ENCODE results near the gene SSTR5. TPM values are rescaled to one million over a fixed set of nuclear protein-coding genes. Genes with fewer than 3 reads are reported as not detected.

SSTR5 gene
- polyA plus RNA-seq, 1 donor: not detected

DNA sequence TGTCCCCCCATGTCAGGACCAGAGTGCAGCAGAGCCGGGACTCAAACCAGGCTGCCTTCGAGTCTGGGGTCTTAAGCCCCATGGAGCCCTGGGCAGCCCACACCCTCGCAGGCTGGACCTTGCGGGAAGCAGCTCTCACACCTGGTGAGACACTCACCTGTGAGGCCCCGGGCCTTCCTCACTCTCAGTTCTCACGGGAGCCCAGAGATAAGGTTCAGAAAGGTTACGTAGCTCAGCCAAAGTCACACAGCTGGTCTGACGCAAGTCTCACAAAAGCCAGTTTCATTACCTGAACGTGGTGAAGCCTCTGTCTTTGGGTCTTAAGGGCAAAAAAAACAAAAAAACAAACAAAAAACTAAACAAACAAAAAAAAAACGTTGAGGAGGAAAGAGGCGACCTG, 32.8 kb upstream of the SSTR5 start:
- DNase-seq (ENCODE audit: low read depth): no peak

DNA sequence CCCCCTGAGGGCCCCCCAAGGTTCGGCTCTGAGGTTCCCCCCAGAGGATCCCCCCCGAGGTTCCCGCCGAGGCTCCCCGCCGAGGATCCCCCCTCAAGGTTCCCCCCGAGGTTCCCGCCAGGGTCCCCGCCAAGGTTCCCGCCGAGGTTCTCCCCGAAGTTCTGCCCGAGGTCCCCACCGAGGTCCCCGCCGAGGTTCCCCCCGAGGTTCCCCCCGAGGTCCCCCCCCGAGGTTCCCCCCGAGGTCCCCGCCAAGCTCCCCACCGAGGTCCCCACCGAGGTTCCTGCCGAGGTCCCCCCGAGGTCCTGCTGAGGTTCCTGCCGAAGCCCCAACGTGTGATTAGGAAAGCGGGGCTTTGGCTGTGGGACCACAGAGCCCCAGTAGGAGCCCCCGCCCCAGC, 32.2 kb upstream of the SSTR5 start:
- no peak for DNase-seq (ENCODE audit: low read depth)

DNA sequence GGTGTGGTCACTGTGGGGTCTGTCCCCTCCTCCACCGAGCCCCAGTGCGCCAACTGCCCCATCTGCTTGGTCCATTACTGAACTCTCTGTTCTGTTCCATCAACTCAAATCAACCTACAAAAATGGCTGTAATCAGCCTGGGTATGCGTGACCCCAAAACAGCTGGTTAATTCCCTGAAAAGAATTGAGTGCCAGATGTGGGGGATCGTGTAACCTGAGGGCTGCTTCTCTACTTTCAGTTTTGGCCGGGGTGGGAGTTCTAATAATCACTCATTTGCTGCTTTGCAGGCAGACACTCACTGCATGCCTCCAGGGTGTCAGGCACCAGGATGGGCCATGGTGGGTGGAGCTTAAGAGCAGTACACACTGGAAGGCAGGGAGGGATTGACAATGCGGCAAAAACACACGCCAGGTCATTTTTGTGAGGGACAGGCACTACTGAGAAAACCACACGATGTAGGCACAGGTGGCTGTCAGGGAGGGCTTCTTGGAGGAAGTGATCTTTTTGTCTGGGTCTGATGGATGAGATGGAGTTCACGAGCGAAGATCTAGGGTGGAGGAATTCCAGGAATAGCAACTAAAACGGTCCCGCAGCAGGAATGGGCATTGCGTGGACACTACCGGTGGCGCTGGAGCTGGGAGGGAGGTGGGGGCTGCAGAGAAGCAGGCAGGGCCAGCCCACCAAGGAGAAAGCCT, 30.4 kb upstream of the SSTR5 start:
- no peak for DNase-seq (ENCODE audit: low read depth)

DNA sequence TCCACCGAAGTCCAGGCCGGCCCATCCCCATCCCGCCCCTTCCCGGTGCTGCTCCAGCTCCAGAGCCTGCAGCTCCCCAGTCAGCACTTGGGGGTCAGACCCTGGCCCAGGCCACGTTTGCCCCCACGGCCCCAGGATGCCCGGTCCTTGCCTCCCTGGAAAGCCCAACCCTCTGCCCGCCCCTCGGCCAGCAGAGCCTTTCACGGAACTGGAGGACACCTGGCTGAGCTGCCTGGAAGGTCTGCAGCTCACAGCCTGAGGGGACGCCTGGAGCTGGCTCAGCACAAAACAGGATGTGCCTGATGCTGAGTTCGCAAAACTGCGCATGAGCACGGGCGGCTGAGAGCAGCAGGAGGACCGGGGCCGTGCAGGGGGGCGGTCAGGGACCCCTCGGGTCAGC, 29.7 kb upstream of the SSTR5 start:
- DNase-seq (ENCODE audit: low read depth): no peak

DNA sequence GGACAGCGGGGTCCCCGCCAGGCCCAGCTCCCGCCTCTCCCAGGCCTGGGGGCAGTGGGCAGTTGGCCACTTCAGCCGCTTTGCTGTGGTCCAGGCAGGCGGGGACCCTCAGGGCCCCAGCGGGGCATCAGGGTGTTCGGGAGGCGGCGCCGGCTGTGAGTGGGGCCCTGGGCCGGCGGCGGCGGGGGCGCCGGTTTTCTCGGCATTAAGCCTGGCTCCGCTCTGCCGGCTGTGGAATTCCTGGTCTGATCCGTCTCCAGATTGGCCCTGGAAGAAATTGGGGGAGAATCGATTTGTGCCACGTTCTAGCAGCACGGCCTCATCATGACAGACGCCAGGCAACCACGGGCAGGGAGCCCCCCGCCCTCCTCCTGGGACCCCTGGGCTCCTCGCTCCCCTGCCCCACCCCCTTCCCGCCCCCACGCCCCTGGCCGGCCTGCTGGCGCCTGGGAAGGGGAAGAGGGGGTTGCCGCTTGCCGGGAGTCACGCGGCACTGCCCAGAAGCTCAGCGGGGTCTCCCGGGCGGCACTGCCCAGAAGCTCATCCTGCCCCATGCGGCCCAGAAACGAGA, 28.6 kb upstream of the SSTR5 start:
- DNase-seq (ENCODE audit: low read depth): no peak

DNA sequence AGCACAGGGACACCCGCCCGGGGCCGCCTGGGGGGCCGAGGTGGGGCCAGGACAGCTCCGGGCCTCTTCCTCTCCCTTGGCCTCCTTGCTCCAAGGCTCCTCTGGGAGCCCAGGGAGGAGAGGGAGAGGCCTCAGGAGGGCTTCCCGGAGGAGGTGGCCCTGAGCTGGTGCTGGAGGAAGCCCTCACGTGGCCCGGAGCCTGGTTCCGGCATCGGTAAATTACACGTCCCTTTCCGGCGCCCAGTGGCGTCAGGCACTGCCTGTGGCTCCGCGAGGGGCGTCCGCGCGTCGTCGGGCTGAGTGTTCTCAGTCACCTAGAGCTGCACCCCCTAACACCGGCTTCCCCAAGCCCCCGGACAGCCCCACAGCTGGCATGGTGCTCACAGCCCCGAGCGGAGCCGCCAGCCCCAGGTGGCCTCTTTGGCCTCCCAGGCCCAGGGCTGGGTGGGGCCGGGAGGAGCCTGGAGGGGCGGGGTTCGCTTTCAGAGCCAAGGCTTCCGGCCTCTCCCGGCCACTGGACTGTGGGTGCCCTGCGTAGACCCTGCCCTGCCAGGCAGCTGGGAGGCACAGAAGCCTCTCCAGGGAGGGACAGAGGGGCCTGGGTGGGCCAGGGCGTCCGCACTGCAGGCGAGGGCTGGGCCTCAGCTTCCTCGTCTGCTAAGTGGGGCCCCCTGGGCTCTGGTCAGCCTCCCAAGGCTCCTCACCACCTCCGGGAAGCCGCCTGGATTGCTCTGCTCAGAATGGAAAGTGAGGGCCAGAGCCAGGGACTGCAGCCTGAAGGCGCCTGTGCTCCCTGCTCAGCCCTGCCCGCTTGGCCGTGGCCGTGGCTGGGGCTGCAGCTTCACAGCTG, 27.9 kb upstream of the SSTR5 start:
- DNase-seq (ENCODE audit: low read depth): no peak

DNA sequence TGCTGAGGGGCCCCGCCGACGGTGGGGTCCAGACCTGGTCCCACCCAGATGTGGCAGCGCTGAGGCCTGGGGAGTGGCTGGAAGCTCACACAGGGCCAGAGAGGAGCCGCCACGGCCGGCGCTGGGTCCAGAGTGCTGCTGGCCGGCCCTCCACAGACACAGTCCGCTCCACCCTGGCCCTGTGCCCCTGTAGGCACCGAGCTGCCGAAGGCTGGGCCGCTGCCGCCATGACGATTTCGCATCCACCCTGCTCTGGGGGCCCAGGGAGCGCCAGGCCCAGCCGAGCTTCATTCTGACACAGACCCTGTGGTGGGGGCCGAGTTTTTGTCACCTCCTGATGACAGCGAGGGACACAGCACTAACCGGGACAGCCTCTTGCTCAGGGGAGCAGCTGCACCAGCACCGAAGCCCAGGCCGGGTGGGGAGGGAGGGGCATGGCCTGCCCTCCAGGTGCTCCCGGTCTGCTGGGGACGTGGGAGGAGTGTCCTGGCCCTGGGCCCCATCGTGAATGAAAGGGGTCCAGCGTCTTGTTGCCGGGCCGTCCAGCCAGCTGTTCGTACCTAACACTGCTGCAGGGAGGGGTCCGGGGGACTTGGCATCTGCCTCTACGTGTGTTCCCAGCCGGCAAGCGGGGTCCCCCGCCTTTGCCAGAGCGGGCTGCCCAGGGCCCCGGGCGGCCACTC, 27.1 kb upstream of the SSTR5 start:
- no peak for DNase-seq (ENCODE audit: low read depth)

DNA sequence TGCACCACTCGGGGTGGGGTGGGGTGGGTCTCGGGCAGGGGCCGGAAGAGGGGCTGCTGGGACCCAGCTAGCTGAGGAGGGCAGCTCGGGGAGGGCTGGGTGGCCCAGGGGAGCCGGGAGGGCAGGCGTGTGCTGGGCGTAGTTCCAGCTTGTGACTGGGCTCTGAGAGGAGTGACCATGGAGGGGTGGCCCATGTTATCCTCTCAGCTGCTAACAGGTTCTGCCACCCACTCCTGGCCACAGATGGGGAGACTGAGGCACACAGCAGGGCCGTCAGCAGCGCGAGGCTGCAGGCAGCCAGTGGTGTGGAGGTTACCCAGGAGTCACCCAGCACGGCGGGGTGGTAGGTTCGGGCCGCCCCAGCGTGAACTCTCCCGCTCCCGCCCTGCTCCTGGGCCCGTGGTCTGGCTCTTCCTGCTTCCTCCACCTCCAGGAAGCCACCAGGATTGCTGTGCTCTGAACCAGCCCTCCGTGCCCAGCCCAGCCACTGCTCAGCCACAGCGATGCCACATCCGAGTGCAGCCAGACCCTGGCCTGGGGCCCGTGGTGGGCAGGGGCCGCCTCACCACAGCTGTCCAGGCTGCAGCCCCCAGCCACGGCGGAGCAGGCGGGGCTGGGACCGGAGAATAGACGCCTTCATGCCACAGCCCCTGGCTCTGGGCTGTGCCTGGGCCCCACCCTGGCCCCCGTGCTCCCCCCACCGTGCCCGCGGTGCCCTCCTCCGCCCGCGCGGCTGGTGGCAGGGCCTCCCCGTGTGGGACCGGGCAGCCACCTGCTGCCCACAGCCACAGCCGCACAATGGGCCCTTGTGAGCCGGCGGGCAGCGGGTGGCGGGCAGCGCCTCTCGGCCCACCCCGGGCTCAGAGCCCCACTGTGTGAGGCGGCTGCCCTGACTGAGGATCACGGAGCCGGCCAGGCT, 26.3 kb upstream of the SSTR5 start:
- no peak for DNase-seq (ENCODE audit: low read depth)

DNA sequence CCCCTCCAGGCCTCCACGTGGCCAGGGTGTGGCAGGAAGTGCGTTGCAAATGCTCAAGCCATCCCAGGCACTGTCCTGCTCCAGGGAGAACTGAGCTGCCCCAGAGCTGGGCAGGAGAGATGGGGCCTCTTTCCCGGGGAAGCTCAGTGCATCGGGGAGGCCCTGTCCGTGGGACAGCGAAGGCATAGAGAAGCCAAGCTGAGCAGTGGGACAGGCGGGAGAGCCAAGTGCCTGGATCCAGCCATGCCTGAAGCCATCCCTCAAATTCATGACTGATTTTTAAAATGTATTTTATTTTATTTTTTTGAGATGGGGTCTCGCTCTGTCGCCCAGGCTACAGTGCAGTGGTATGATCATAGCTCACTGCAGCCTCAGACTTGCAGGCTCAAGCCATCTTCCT, 25.4 kb upstream of the SSTR5 start:
- no peak for DNase-seq (ENCODE audit: low read depth)

DNA sequence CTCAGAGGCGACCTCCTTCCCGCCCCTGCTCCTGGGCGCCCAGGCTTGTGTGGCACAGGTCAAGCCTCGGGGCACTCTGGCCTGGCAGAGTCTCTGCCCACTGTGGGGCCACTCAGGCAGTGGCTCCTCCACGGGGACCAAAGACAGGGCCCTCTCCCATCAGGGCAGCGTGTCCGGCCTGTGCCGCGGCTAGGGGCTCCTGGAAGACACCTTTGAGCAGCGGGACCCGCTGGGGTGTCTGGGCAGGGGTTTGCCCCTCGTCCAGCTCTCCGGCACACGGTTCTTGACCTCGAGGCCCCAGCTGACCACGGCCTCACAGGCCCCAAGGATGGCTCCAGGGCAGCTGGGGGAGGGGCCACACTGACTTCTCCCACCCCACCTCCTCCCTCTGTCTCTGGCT, 24.7 kb upstream of the SSTR5 start:
- no peak for DNase-seq (ENCODE audit: low read depth)

DNA sequence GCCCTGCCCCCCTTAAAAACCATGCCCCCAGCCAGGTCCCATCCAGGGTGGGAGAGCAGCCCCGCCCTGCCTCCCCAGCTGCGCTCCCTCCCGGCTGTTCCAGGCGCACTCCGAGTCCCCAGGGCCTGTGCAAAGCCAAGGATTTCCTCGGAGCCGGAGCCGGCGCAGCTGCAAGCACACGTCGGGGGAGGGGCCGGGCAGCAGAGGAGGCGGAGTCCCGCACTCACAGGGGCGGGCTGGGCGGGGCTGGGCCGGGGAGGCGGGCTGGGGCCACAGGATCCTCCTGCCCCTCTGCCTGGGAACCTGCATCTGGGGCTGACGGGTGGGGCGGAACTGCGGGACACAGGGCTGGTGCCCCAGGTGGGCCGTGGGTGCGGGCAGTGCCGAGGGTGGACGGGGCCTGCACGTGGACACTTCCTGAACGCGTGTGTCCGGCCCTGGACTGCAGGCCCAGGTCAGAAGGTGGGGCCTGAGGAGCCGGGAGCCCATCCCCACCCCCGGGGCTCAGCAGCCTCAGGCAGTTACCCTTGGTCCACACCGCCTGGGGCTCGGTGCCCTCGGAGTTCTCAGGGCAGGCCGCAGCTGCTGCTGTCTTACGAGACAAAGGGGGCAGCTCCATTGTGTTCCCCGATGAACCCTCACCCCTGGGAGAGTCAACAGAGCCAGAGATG, 24.0 kb upstream of the SSTR5 start:
- no peak for DNase-seq (ENCODE audit: low read depth)

DNA sequence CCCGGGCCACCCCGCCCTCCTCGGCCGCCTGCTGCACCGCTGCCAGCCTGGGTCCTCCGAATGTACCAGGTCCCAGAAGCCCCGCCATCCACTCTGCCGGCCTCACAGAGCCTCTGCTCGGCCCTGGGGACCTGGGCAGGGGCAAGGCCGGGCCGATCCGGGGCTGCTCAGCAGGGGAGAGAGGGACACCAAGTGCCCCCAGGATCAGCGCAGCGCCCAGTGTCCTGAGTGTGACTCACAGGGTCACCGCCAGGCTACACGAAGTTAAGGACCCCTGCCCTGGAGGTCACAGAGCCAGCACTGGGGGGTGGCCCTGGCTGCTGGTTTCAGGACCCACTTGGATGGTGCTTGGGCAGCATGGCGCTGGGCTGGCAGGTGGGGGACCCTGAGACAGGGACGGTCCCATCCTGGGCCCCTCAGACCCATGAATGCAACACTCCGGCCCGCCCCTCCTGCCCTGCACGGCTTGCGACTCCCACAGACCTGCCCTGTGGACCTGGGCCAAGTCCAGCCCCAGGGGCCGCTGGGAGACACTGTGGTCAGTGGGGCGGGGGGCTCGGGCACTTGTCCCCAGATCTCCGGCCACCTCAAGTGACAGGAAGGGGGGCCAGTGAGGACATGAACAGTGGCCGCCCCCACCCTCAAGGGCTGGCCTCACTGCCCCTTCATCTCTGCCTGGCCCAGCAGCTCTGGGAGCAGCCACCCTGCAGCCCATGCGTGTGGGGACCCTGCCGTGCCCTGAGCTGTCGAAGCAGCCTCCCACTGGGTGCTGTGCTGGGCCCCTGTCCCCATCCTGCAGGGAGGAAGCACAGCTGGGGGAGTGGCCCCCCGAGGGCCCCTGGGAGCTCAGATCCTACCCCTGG, 23.2 kb upstream of the SSTR5 start:
- no peak for DNase-seq (ENCODE audit: low read depth)

DNA sequence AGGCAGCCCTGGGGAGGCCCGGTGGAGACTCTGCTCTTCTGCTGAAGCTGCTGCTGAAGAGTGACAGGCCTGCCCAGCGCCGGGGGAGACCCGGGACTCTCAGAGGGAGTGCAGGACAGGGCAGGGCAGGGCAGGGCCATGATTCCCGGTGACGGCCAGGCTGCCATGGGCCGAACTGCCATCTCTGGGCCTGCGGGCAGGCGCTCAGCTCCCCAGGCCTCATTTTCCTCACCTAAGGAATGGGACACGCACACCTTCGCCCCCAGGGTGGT, 22.6 kb upstream of the SSTR5 start:
- DNase-seq (ENCODE audit: low read depth): no peak

DNA sequence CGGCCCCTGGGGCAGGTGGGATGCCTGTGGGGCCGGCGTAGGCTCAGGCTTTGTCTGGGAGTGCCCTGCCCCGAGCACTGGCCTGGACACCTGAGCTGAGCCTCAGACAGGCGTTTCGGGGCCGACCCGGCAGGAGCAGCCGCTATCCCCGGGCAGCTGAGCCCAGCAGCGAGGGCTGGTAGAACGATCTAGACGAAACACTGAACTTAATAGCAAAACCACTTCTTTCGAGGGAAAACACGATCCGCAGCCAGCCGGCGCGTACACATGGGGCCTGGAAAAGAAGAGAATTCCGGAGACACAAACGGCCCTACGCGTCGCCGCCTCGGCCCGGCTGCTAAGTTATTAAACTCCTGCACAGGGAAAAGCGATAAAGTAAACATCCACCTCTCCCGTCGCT, 22.0 kb upstream of the SSTR5 start:
- DNase-seq (ENCODE audit: low read depth): no peak

DNA sequence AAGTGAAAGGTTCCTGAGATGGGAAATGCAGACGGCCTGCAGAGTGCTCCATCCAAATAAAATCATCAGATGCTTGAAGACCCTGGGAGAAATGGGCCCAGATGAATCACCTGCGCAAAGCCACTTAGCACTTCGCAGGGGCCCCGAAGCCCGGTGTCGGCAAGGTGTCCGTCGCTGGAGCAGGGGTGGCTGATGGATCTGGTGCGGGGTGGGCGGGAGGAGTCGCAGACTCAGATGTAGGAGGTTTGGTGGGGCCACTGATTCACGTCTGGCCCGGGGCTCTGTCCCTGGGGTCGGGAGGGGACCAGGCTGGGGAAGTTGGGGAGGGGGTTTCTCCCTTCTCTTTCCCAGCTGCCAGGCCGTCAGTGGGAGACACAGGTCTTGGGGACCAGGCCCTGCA, 21.6 kb upstream of the SSTR5 start:
- DNase-seq (ENCODE audit: low read depth): no peak

DNA sequence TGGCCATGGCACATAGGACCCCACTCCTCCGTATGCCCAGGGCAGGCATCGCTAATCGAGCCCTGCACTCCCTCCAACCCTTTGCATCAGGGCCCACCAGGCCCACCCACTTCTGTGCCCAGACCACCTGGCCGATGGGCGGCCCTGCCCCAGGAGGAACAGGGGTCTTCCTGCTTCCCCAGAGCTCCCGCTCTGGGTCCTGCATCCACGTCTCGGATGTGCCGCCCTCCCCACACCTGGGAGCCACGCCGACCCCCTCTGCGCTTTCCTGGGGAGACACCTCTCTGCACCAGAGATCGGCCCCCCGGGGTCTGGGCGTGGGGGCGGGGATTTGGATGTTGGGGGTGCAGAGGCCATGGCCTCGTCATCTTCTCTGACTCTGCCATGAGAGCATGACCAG, 21.1 kb upstream of the SSTR5 start:
- no peak for DNase-seq (ENCODE audit: low read depth)

DNA sequence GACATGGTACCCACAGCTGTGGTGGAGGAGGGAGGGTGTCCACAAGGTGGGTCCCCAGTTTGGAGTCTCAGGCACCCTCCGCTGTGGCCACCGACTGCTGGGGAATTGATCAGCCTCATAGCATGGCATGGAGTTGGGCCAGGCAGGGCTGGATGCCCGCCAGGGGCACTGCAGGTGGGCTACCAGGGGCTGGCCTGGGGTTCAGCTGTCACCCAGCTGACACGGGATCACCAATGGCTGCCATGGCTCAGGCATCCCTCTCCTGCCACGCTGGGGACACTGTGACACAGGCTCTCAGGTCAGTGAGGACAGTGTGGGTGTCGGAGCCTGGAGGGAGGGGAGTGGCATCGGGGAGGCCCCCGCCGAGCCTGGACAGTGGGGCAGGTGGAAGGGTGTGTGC, 19.8 kb upstream of the SSTR5 start:
- no peak for DNase-seq (ENCODE audit: low read depth)

DNA sequence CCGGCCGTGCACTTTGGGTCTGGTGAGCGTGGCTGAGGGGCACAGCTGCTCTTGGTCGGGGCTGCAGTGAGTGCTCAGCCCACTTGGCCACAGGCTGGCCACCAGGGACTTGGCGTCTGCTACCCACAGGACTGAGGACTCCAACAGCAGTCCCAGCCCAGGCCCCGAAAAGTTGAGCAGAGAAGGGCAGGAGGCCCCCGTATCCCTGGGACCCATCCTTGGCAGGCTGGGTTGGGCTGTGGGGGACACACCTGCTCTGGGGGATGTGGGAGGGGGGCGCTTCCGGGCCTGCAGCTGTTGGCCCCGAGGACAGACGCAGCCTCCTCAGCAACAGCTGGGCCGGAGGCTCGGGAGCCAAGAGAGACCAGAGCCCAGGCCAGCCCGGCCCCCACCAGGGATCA, 19.4 kb upstream of the SSTR5 start:
- no peak for DNase-seq (ENCODE audit: low read depth)

DNA sequence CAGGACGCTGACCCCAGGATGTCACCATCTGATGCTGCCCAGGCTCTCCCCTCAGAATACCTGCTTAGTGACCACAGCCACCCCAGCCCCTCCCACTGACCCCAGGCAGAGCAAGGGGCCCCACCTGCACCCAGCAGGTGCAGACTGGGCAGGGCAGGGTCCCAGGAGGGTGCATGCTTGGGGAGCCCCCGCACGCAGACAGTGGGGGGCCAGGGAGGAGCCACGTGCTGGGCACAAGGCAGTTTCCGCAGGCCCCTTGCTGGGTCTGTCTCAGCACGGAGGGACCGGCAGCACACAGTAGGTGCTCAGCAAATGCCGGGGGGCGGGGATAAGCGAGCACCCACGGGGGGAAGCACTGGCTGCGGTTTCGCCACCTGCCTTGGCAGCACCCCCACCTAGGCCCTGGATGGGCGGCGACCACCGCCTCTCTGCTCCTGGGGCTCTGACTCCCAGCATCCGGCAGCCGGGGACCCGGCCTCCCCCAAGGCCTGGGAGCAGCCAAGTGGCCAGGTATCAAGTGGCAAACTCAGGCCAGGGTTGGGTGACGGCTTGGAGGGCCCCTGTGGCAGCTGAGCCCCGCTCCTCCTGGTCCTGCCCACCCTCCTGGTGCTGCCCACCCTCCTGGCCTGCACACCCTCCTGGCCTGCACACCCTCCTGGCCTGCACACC, 18.7 kb upstream of the SSTR5 start:
- no peak for DNase-seq (ENCODE audit: low read depth)

Measured in forelimb muscle (tissue), 1 donor.